ENCODE results near the gene RPAIN. TPM values are rescaled to one million over a fixed set of nuclear protein-coding genes. Genes with fewer than 3 reads are reported as not detected.

The RPAIN gene
- total and polyA plus RNA-seq, 10 of the 15 experiments (the other 5 are each of a cell fraction or from before 2014, with no cell fraction given), result 45.8 to 109 (median 70.5) TPM

DNA sequence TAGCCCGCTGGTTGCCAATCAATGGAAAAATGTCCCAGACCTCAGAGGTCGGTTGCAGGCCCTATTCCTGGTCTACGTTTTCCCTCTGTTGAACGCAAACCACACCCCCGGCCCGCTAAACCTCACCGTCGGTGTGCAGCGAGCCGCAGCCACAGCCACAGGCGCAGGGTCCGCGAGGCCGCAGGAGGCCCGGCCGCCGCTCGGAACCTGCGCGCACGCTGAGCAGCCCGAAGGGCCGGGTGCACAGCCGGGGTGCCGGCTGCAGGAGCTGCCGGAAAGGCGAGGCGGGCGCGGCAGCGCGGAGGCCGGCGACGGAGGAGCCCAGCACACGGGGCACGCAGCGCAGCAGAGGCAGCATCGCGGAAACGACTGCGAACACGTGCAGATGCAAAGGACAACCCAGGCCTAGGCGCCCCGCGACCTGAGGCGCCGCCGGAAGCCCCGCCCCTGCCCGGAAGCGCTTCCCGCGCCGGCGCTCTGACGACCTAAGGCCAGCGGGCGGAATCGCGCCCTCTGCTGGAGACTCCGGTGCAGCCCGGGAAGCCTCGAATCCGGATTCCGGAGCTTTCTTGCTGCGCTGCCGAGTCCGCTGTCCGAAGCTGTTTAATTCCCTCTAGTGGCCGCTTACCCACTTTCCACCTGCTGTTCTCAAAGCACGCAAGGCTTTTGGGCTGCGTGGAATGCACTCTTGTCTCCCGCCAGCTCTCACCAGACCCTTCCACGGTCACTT, 18.9 kb downstream of the RPAIN start, which contains the start of gene C1QBP (continued):
- TF ChIP-seq, protein P1, sequence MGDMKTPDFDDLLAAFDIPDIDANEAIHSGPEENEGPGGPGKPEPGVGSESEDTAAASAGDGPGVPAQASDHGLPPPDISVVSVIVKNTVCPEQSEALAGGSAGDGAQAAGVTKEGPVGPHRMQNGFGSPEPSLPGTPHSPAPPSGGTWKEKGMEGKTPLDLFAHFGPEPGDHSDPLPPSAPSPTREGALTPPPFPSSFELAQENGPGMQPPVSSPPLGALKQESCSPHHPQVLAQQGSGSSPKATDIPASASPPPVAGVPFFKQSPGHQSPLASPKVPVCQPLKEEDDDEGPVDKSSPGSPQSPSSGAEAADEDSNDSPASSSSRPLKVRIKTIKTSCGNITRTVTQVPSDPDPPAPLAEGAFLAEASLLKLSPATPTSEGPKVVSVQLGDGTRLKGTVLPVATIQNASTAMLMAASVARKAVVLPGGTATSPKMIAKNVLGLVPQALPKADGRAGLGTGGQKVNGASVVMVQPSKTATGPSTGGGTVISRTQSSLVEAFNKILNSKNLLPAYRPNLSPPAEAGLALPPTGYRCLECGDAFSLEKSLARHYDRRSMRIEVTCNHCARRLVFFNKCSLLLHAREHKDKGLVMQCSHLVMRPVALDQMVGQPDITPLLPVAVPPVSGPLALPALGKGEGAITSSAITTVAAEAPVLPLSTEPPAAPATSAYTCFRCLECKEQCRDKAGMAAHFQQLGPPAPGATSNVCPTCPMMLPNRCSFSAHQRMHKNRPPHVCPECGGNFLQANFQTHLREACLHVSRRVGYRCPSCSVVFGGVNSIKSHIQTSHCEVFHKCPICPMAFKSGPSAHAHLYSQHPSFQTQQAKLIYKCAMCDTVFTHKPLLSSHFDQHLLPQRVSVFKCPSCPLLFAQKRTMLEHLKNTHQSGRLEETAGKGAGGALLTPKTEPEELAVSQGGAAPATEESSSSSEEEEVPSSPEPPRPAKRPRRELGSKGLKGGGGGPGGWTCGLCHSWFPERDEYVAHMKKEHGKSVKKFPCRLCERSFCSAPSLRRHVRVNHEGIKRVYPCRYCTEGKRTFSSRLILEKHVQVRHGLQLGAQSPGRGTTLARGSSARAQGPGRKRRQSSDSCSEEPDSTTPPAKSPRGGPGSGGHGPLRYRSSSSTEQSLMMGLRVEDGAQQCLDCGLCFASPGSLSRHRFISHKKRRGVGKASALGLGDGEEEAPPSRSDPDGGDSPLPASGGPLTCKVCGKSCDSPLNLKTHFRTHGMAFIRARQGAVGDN (IDR thresholded peaks at IDR 0.05), result peak; percentile 93
- TF ChIP-seq JUNB (IDR thresholded peaks at IDR 0.05) (no peak), JUND (IDR thresholded peaks at IDR 0.05; ENCODE audit: low read depth, low read length) (no peak), BHLHE40 (IDR thresholded peaks at IDR 0.05; ENCODE audit: borderline replicate concordance in 1 of 2, low read depth in 2 of 2, low read length in 1 of 2) (peak; percentile 89 to 97), ZNF274 (IDR thresholded peaks at IDR 0.05; ENCODE audit: insufficient read depth, insufficient read length) (no peak), YY1 (IDR thresholded peaks at IDR 0.05; ENCODE audit: low read depth, low read length) (peak; percentile 72), WRNIP1 (IDR thresholded peaks at IDR 0.05; ENCODE audit: borderline replicate concordance, low read depth, low read length) (no peak), PAX5 (IDR thresholded peaks at IDR 0.05; ENCODE audit: borderline replicate concordance, low read depth, low read length) (peak; percentile 79; the same call in 1 of the 2 replicates), ESRRA (IDR thresholded peaks at IDR 0.05; ENCODE audit: low read length) (no peak), BACH1 (IDR thresholded peaks at IDR 0.05; ENCODE audit: borderline replicate concordance) (peak; percentile 74; the same call in 1 of the 2 replicates), ETV6 (conservative IDR thresholded peaks at IDR 0.05 in 1 of 2, IDR thresholded peaks at IDR 0.05 in 1 of 2; ENCODE audit: borderline replicate concordance in 1 of 2, low read depth in 1 of 2) (0 out of 4 replicates have a peak, but pooled peaks of 1 of the 2 experiments have one; percentile 6), STAT1 (conservative IDR thresholded peaks at IDR 0.05) (no peak; the same call in 1 of the 2 replicates)
- TF ChIP-seq, protein P2, sequence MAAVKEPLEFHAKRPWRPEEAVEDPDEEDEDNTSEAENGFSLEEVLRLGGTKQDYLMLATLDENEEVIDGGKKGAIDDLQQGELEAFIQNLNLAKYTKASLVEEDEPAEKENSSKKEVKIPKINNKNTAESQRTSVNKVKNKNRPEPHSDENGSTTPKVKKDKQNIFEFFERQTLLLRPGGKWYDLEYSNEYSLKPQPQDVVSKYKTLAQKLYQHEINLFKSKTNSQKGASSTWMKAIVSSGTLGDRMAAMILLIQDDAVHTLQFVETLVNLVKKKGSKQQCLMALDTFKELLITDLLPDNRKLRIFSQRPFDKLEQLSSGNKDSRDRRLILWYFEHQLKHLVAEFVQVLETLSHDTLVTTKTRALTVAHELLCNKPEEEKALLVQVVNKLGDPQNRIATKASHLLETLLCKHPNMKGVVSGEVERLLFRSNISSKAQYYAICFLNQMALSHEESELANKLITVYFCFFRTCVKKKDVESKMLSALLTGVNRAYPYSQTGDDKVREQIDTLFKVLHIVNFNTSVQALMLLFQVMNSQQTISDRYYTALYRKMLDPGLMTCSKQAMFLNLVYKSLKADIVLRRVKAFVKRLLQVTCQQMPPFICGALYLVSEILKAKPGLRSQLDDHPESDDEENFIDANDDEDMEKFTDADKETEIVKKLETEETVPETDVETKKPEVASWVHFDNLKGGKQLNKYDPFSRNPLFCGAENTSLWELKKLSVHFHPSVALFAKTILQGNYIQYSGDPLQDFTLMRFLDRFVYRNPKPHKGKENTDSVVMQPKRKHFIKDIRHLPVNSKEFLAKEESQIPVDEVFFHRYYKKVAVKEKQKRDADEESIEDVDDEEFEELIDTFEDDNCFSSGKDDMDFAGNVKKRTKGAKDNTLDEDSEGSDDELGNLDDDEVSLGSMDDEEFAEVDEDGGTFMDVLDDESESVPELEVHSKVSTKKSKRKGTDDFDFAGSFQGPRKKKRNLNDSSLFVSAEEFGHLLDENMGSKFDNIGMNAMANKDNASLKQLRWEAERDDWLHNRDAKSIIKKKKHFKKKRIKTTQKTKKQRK (IDR thresholded peaks at IDR 0.05; ENCODE audit: low read depth, low read length), result no peak
- TF ChIP-seq, protein P3, sequence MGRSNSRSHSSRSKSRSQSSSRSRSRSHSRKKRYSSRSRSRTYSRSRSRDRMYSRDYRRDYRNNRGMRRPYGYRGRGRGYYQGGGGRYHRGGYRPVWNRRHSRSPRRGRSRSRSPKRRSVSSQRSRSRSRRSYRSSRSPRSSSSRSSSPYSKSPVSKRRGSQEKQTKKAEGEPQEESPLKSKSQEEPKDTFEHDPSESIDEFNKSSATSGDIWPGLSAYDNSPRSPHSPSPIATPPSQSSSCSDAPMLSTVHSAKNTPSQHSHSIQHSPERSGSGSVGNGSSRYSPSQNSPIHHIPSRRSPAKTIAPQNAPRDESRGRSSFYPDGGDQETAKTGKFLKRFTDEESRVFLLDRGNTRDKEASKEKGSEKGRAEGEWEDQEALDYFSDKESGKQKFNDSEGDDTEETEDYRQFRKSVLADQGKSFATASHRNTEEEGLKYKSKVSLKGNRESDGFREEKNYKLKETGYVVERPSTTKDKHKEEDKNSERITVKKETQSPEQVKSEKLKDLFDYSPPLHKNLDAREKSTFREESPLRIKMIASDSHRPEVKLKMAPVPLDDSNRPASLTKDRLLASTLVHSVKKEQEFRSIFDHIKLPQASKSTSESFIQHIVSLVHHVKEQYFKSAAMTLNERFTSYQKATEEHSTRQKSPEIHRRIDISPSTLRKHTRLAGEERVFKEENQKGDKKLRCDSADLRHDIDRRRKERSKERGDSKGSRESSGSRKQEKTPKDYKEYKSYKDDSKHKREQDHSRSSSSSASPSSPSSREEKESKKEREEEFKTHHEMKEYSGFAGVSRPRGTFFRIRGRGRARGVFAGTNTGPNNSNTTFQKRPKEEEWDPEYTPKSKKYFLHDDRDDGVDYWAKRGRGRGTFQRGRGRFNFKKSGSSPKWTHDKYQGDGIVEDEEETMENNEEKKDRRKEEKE (IDR thresholded peaks at IDR 0.05), result 0 out of 2 replicates have a peak, but pooled peaks have one; percentile 59
- TF ChIP-seq, protein P4, sequence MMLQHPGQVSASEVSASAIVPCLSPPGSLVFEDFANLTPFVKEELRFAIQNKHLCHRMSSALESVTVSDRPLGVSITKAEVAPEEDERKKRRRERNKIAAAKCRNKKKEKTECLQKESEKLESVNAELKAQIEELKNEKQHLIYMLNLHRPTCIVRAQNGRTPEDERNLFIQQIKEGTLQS (IDR thresholded peaks at IDR 0.05; ENCODE audit: borderline replicate concordance, extremely low read depth, low read depth, low read length), result peak; percentile 38; the same call in 1 of the 2 replicates
